ENCODE results near the gene TMEM131L. TPM values are rescaled to one million over a fixed set of nuclear protein-coding genes. Genes with fewer than 3 reads are reported as not detected.
"Not testable (repeated sequence)": the region's sequence is repeated elsewhere in the genome, so short reads cannot be mapped to it uniquely, and the experiment has no call there.

The TMEM131L gene
- polyA plus RNA-seq, 1 donor, result 61.1 TPM

- DNase-seq, result peak; percentile 10
Measured at GRCh38 chr4:153652051-153652784, 186.1 kb downstream of the TMEM131L start.

GRCh38 chr4:153655002-153655541 is 188.9 kb downstream of the TMEM131L start:
- DNase-seq, result no peak

GRCh38 chr4:153655928-153656327 is 189.8 kb downstream of the TMEM131L start:
- DNase-seq, result no peak

GRCh38 chr4:153661215-153661822 is 195.2 kb downstream of the TMEM131L start:
- no peak for DNase-seq

- DNase-seq, result no peak
Measured at GRCh38 chr4:153661908-153662307, 195.7 kb downstream of the TMEM131L start.

GRCh38 chr4:153663667-153664066 is 197.5 kb downstream of the TMEM131L start:
- DNase-seq, result no peak

- not testable (repeated sequence) for DNase-seq
Measured at GRCh38 chr4:153666505-153666904, 200.3 kb downstream of the TMEM131L start.

GRCh38 chr4:153668647-153669046 is 202.5 kb downstream of the TMEM131L start:
- no peak for DNase-seq

GRCh38 chr4:153669838-153670237 is 203.7 kb downstream of the TMEM131L start:
- no peak for DNase-seq

GRCh38 chr4:153676486-153676885 is 210.3 kb downstream of the TMEM131L start:
- no peak for DNase-seq

- DNase-seq, result no peak
Measured at GRCh38 chr4:153676984-153677383, 210.8 kb downstream of the TMEM131L start.

- no peak for DNase-seq
Measured at GRCh38 chr4:153679486-153679885, 213.3 kb downstream of the TMEM131L start.

GRCh38 chr4:153683763-153684181 is 217.6 kb downstream of the TMEM131L start:
- no peak for DNase-seq

- DNase-seq, result peak; percentile 67
Measured at GRCh38 chr4:153684182-153684970, 218.2 kb downstream of the TMEM131L start, which contains the start of gene TLR2. Gene TLR2 (plus strand): TSS chr4:153684280. CDS start chr4:153702908, 18,628 bp downstream.

GRCh38 chr4:153684971-153685371 is 218.8 kb downstream of the TMEM131L start:
- no peak for DNase-seq

Other genes with a start within 250 kb of the TMEM131L start
- gene MND1, start 121.7 kb upstream of the TMEM131L start, polyA plus RNA-seq (ENCODE audit: insufficient read length), result 3.5 TPM
- gene TLR2, start 217.9 kb downstream of the TMEM131L start, polyA plus RNA-seq (ENCODE audit: insufficient read length), result 4.6 TPM

All from hindlimb muscle (tissue), 1 donor.